ENCODE data around the gene CDR2.

GRCh38 chr16:22337045-22337444 is 37.4 kb downstream of the CDR2 start:
- TF ChIP-seq POLR2AphosphoS5 (IDR thresholded peaks at IDR 0.05; ENCODE audit: low read depth, low read length): no peak
- no peak for TF ChIP-seq POLR2A (IDR thresholded peaks at IDR 0.05; ENCODE audit: low read depth, low read length)
- TF ChIP-seq TAF1 (IDR thresholded peaks at IDR 0.05; ENCODE audit: low read depth, low read length): no peak
- TF ChIP-seq POU2F2 (IDR thresholded peaks at IDR 0.05; ENCODE audit: low read depth, low read length): no peak
- no peak for TF ChIP-seq SPI1 (IDR thresholded peaks at IDR 0.05; ENCODE audit: low read depth, low read length)
- no peak for TF ChIP-seq PAX5 (IDR thresholded peaks at IDR 0.05; ENCODE audit: insufficient read depth, low read length, severe bottlenecking)
